GM10266 (cell line): Measurements from ENCODE around the gene CCT5.

Experiments
- DNase-seq: peaks from one replicate; pipeline ENCODE4 v3.0.0; 2012; ENCODE audit errors: extremely low spot score
- CTCF ChIP-seq: IDR thresholded peaks from 2 replicates; pipeline ENCODE4 v1.5.1; 2012; ENCODE audit warnings: mild to moderate bottlenecking, low read depth; ENCODE audit not compliant: control insufficient read depth, insufficient read depth; ENCODE audit errors: missing control alignments

The CCT5 gene

GRCh38 chr5:10254686-10255085 is 4.6 kb downstream of the CCT5 start:
- no peak for TF ChIP-seq CTCF
- DNase-seq: no peak

GRCh38 chr5:10257870-10258269 is 7.8 kb downstream of the CCT5 start:
- DNase-seq: no peak
- no peak for TF ChIP-seq CTCF

- TF ChIP-seq CTCF: no peak
- DNase-seq: no peak
Observed at GRCh38 chr5:10259899-10260298, 9.8 kb downstream of the CCT5 start.

GRCh38 chr5:10261065-10261464 is 11.0 kb downstream of the CCT5 start:
- no peak for DNase-seq
- no peak for TF ChIP-seq CTCF

- no peak for DNase-seq
Observed at GRCh38 chr5:10262121-10262774, 12.2 kb downstream of the CCT5 start.

GRCh38 chr5:10262995-10263394 is 12.9 kb downstream of the CCT5 start:
- no peak for TF ChIP-seq CTCF
- DNase-seq: no peak

More at GRCh38 chr5:10262121-10262774, 12.2 kb downstream of the CCT5 start:
- no peak for TF ChIP-seq CTCF

- TF ChIP-seq CTCF: no peak
- DNase-seq: no peak
Observed at GRCh38 chr5:10264604-10265003, 14.5 kb downstream of the CCT5 start.
